ENCODE measurements around the gene AP2B1.

The AP2B1 gene

DNA sequence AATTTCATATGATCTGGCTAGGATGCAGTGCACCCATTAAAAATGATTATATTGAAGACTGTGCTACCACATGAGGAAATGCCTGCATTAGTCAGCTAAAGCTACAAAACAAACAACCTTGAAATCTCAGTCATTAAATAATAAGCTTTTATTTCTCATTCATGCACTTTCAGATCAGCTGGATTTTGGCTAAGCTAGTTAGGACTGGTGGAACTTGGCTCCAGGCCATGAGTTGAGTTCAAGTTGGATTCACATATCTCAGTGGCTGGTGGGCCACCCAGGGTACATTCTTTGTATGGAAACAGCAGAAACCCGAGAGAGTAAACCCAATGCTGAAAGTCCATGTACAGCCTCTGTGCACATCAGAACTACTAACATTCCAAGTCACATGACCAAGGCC is 43.3 kb upstream of the AP2B1 start:
- Histone ChIP-seq H3K4me1 (ENCODE audit: low read length) (peaks cover 10% of the 10 kb centered on the region; the same call in 1 of the 2 replicates), H3K4me2 (ENCODE audit: low read depth, low read length) (no peak overlapping the region), H3K27ac (ENCODE audit: low read length) (no peak overlapping the region), H4K20me1 (ENCODE audit: insufficient read depth, low read length) (no peaks in the 10 kb centered on the region), H3K9me2 (replicated peaks; ENCODE audit: insufficient read depth, low read length) (no peaks in the 10 kb centered on the region), H3K36me3 (replicated peaks; ENCODE audit: insufficient read depth, low read length) (no peaks in the 10 kb centered on the region), H3K9ac (ENCODE audit: low read length) (no peak overlapping the region), H2AFZ (ENCODE audit: low read length) (no peak overlapping the region), H3K27me3 (replicated peaks; ENCODE audit: insufficient read depth, low read length) (no peaks in the 10 kb centered on the region), H3K79me2 (ENCODE audit: low read length) (no peaks in the 10 kb centered on the region), H3F3A (ENCODE audit: insufficient read depth, low read length) (no peaks in the 10 kb centered on the region), H3K9me3 (replicated peaks; ENCODE audit: insufficient read depth, low read length) (no peaks in the 10 kb centered on the region), H3K4me3 (ENCODE audit: low read length) (no peak overlapping the region)
- TF ChIP-seq, protein P1, sequence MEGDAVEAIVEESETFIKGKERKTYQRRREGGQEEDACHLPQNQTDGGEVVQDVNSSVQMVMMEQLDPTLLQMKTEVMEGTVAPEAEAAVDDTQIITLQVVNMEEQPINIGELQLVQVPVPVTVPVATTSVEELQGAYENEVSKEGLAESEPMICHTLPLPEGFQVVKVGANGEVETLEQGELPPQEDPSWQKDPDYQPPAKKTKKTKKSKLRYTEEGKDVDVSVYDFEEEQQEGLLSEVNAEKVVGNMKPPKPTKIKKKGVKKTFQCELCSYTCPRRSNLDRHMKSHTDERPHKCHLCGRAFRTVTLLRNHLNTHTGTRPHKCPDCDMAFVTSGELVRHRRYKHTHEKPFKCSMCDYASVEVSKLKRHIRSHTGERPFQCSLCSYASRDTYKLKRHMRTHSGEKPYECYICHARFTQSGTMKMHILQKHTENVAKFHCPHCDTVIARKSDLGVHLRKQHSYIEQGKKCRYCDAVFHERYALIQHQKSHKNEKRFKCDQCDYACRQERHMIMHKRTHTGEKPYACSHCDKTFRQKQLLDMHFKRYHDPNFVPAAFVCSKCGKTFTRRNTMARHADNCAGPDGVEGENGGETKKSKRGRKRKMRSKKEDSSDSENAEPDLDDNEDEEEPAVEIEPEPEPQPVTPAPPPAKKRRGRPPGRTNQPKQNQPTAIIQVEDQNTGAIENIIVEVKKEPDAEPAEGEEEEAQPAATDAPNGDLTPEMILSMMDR (IDR thresholded peaks at IDR 0.05; ENCODE audit: low read length), result no peak
- no peak for TF ChIP-seq EZH2 (optimal IDR thresholded peaks at IDR 0.05; ENCODE audit: low read depth, low read length)
- no peak for TF ChIP-seq EZH2phosphoT487 (IDR thresholded peaks at IDR 0.05; ENCODE audit: low read length)
- DNase-seq, result no peak

- no peaks in the 10 kb centered on the region for H3K27me3 ChIP-seq (replicated peaks; ENCODE audit: insufficient read depth, low read length)
- no peak overlapping the region for H3K27ac ChIP-seq (ENCODE audit: low read length)
- no peak overlapping the region for H3K9ac ChIP-seq (ENCODE audit: low read length)
- H3K79me2 ChIP-seq (ENCODE audit: low read length), result no peaks in the 10 kb centered on the region
- no peak overlapping the region for H2AFZ ChIP-seq (ENCODE audit: low read length)
- no peaks in the 10 kb centered on the region for H3K36me3 ChIP-seq (replicated peaks; ENCODE audit: insufficient read depth, low read length)
- H3K4me2 ChIP-seq (ENCODE audit: low read depth, low read length), result no peak overlapping the region
- no peaks in the 10 kb centered on the region for H4K20me1 ChIP-seq (ENCODE audit: insufficient read depth, low read length)
- no peak overlapping the region for H3K4me3 ChIP-seq (ENCODE audit: low read length)
- no peaks in the 10 kb centered on the region for H3K9me2 ChIP-seq (replicated peaks; ENCODE audit: insufficient read depth, low read length)
- H3F3A ChIP-seq (ENCODE audit: insufficient read depth, low read length), result no peaks in the 10 kb centered on the region
- no peaks in the 10 kb centered on the region for H3K9me3 ChIP-seq (replicated peaks; ENCODE audit: insufficient read depth, low read length)
- peaks cover 6% of the 10 kb centered on the region; the same call in 1 of the 2 replicates for H3K4me1 ChIP-seq (ENCODE audit: low read length)
- DNase-seq, result no peak
- TF ChIP-seq, protein P1 (IDR thresholded peaks at IDR 0.05; ENCODE audit: low read length), result no peak
- no peak for TF ChIP-seq EZH2 (optimal IDR thresholded peaks at IDR 0.05; ENCODE audit: low read depth, low read length)
- TF ChIP-seq EZH2phosphoT487 (IDR thresholded peaks at IDR 0.05; ENCODE audit: low read length), result no peak
Observed at GRCh38 chr17:35545150-35545549, 42.0 kb upstream of the AP2B1 start.

DNA sequence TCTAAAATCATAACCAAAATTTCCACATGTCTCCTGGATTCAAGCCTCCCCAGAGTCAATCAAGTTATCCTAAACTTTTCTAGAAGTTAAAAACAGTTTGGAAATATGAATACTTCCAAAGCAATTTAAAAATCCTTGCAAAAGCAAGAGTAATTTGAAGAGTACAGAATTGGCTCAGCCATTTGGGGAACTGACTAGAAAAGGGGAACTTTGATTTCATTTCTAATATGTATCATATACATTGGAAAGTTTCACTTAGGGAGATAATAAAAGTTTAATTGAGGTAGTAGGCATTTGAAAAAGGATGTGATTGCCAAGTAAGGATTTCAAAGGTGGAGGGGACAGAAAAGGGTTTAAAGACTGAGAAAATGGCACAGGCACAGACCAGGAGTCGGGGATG is 40.6 kb upstream of the AP2B1 start:
- no peak overlapping the region for H3K9ac ChIP-seq (ENCODE audit: low read length)
- no peak overlapping the region for H2AFZ ChIP-seq (ENCODE audit: low read length)
- TF ChIP-seq, protein P1 (IDR thresholded peaks at IDR 0.05; ENCODE audit: low read length), result no peak
- TF ChIP-seq EZH2 (optimal IDR thresholded peaks at IDR 0.05; ENCODE audit: low read depth, low read length) (no peak), EZH2phosphoT487 (IDR thresholded peaks at IDR 0.05; ENCODE audit: low read length) (no peak)
- DNase-seq, result no peak
- H3K9me3 ChIP-seq (replicated peaks; ENCODE audit: insufficient read depth, low read length), result no peaks in the 10 kb centered on the region
- H3K4me1 ChIP-seq (ENCODE audit: low read length), result 0 out of 2 replicates have a peak, but pooled peaks cover 4% of the 10 kb centered on the region
- no peaks in the 10 kb centered on the region for H3K79me2 ChIP-seq (ENCODE audit: low read length)
- no peak overlapping the region for H3K27ac ChIP-seq (ENCODE audit: low read length)
- no peak overlapping the region for H3K4me3 ChIP-seq (ENCODE audit: low read length)
- no peaks in the 10 kb centered on the region for H3K9me2 ChIP-seq (replicated peaks; ENCODE audit: insufficient read depth, low read length)
- H3K36me3 ChIP-seq (replicated peaks; ENCODE audit: insufficient read depth, low read length), result no peaks in the 10 kb centered on the region
- no peaks in the 10 kb centered on the region for H3F3A ChIP-seq (ENCODE audit: insufficient read depth, low read length)
- no peaks in the 10 kb centered on the region for H4K20me1 ChIP-seq (ENCODE audit: insufficient read depth, low read length)
- H3K4me2 ChIP-seq (ENCODE audit: low read depth, low read length), result no peak overlapping the region
- no peaks in the 10 kb centered on the region for H3K27me3 ChIP-seq (replicated peaks; ENCODE audit: insufficient read depth, low read length)
